ENCODE measurements around the gene MMP25.

Gene MMP25

DNA sequence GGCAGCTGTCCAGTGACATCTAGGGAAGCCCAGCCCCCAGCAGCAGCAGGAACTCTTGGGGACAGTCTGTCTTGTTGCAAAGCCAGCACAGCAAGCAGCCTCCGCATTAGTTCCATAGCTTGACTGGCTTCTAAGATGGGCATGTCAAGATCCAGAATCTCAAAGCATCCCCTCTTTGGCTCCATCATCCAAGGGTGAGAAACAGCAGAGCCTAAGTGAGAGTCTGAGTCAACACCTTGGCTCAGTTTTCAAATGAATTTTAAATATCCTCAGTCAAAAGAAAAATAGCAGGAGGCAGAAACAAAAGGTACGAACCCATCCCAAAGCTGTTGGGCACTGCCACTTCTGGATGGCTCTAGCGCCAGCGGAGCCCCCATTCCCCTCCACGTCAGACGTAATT lies 31.4 kb upstream of the MMP25 start:
- Histone ChIP-seq H3K4me3 (ENCODE audit: low read length) (no peak overlapping the region), H3K9me2 (replicated peaks; ENCODE audit: control insufficient read depth, low read length) (no peaks in the 10 kb centered on the region), H3K36me3 (ENCODE audit: control insufficient read depth, low read length) (no peaks in the 10 kb centered on the region), H3K27me3 (ENCODE audit: control insufficient read depth, low read length) (peaks cover 11% of the 10 kb centered on the region), H3F3A (ENCODE audit: control insufficient read depth, insufficient read depth) (no peaks in the 10 kb centered on the region), H4K20me1 (ENCODE audit: control insufficient read depth, insufficient read depth, low read depth, low read length) (no peaks in the 10 kb centered on the region), H3K79me2 (ENCODE audit: control insufficient read depth, low read length) (no peaks in the 10 kb centered on the region), H3K4me2 (ENCODE audit: low read length) (no peak overlapping the region), H3K4me1 (ENCODE audit: control insufficient read depth, low read length) (peaks cover 3% of the 10 kb centered on the region; the same call in 1 of the 2 replicates), H3K27ac (ENCODE audit: low read depth, low read length) (no peak overlapping the region), H3K9me3 (ENCODE audit: control insufficient read depth, insufficient read depth, low read length) (no peaks in the 10 kb centered on the region)
- no peak for TF ChIP-seq EZH2phosphoT487 (IDR thresholded peaks at IDR 0.05; ENCODE audit: borderline replicate concordance, low read length)
- TF ChIP-seq, protein P1, sequence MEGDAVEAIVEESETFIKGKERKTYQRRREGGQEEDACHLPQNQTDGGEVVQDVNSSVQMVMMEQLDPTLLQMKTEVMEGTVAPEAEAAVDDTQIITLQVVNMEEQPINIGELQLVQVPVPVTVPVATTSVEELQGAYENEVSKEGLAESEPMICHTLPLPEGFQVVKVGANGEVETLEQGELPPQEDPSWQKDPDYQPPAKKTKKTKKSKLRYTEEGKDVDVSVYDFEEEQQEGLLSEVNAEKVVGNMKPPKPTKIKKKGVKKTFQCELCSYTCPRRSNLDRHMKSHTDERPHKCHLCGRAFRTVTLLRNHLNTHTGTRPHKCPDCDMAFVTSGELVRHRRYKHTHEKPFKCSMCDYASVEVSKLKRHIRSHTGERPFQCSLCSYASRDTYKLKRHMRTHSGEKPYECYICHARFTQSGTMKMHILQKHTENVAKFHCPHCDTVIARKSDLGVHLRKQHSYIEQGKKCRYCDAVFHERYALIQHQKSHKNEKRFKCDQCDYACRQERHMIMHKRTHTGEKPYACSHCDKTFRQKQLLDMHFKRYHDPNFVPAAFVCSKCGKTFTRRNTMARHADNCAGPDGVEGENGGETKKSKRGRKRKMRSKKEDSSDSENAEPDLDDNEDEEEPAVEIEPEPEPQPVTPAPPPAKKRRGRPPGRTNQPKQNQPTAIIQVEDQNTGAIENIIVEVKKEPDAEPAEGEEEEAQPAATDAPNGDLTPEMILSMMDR (IDR thresholded peaks at IDR 0.05; ENCODE audit: low read depth, low read length, poor library complexity, severe bottlenecking): no peak

GRCh38 chr16:3015865-3016521 lies 30.4 kb upstream of the MMP25 start:
- Histone ChIP-seq H3K79me2 (ENCODE audit: control insufficient read depth, low read length) (no peaks in the 10 kb centered on the region), H3K27ac (ENCODE audit: low read depth, low read length) (no peak overlapping the region), H3K9me2 (replicated peaks; ENCODE audit: control insufficient read depth, low read length) (no peaks in the 10 kb centered on the region), H3K4me2 (ENCODE audit: low read length) (no peak overlapping the region), H3K9me3 (ENCODE audit: control insufficient read depth, insufficient read depth, low read length) (no peaks in the 10 kb centered on the region), H3K4me1 (ENCODE audit: control insufficient read depth, low read length) (peaks cover 11% of the 10 kb centered on the region), H3K27me3 (ENCODE audit: control insufficient read depth, low read length) (peaks cover 8% of the 10 kb centered on the region), H3K36me3 (ENCODE audit: control insufficient read depth, low read length) (no peaks in the 10 kb centered on the region), H3K4me3 (ENCODE audit: low read length) (no peak overlapping the region), H4K20me1 (ENCODE audit: control insufficient read depth, insufficient read depth, low read depth, low read length) (no peaks in the 10 kb centered on the region), H3F3A (ENCODE audit: control insufficient read depth, insufficient read depth) (no peaks in the 10 kb centered on the region)
- no peak for TF ChIP-seq EZH2phosphoT487 (IDR thresholded peaks at IDR 0.05; ENCODE audit: borderline replicate concordance, low read length)
- TF ChIP-seq, protein P1 (IDR thresholded peaks at IDR 0.05; ENCODE audit: low read depth, low read length, poor library complexity, severe bottlenecking): no peak

- Histone ChIP-seq H3K4me2 (ENCODE audit: low read length) (no peak overlapping the region), H3K9me3 (ENCODE audit: control insufficient read depth, insufficient read depth, low read length) (no peaks in the 10 kb centered on the region), H3K27ac (ENCODE audit: low read depth, low read length) (no peak overlapping the region), H4K20me1 (ENCODE audit: control insufficient read depth, insufficient read depth, low read depth, low read length) (no peaks in the 10 kb centered on the region), H3K79me2 (ENCODE audit: control insufficient read depth, low read length) (no peaks in the 10 kb centered on the region), H3K4me1 (ENCODE audit: control insufficient read depth, low read length) (peaks cover 23% of the 10 kb centered on the region), H3K27me3 (ENCODE audit: control insufficient read depth, low read length) (no peaks in the 10 kb centered on the region; the same call in 1 of the 2 replicates), H3F3A (ENCODE audit: control insufficient read depth, insufficient read depth) (peaks cover 9% of the 10 kb centered on the region; the same call in 1 of the 2 replicates), H3K4me3 (ENCODE audit: low read length) (no peak overlapping the region), H3K36me3 (ENCODE audit: control insufficient read depth, low read length) (no peaks in the 10 kb centered on the region), H3K9me2 (replicated peaks; ENCODE audit: control insufficient read depth, low read length) (no peaks in the 10 kb centered on the region)
- TF ChIP-seq, protein P1 (IDR thresholded peaks at IDR 0.05; ENCODE audit: low read depth, low read length, poor library complexity, severe bottlenecking): no peak
- no peak for TF ChIP-seq EZH2phosphoT487 (IDR thresholded peaks at IDR 0.05; ENCODE audit: borderline replicate concordance, low read length)
These were observed 29.0 kb upstream of the MMP25 start for GRCh38 chr16:3017344-3017743.

All from DOHH2 (cell line).